GM19395 (cell line): ENCODE data around the gene JAKMIP3.

ENCODE experiments used
- ATAC-seq: cut with Tn5 transposase; IDR thresholded peaks from one replicate; pipeline ENCODE4 v1.9.1; 2021; ENCODE audit warnings: mild to moderate bottlenecking, moderate library complexity; ENCODE audit not compliant: unreplicated experiment

The JAKMIP3 gene

GRCh38 chr10:132097609-132098377 lies 32.0 kb downstream of the JAKMIP3 start:
- ATAC-seq: no peak

- ATAC-seq: no peak
These were observed 33.0 kb downstream of the JAKMIP3 start for GRCh38 chr10:132098539-132099388.

GRCh38 chr10:132099389-132100090 lies 33.8 kb downstream of the JAKMIP3 start:
- ATAC-seq: no peak

GRCh38 chr10:132100091-132100481 lies 34.3 kb downstream of the JAKMIP3 start:
- no peak for ATAC-seq

- no peak for ATAC-seq
These were observed 35.0 kb downstream of the JAKMIP3 start for GRCh38 chr10:132100556-132101349.

- no peak for ATAC-seq
These were observed 35.8 kb downstream of the JAKMIP3 start for GRCh38 chr10:132101529-132101928.

- ATAC-seq: no peak
These were observed 36.4 kb downstream of the JAKMIP3 start for GRCh38 chr10:132102071-132102716.

GRCh38 chr10:132102717-132103110 lies 37.0 kb downstream of the JAKMIP3 start:
- no peak for ATAC-seq

GRCh38 chr10:132103116-132103910 lies 37.6 kb downstream of the JAKMIP3 start:
- ATAC-seq: no peak

- no peak for ATAC-seq
These were observed 38.3 kb downstream of the JAKMIP3 start for GRCh38 chr10:132104062-132104461.

- no peak for ATAC-seq
These were observed 38.9 kb downstream of the JAKMIP3 start for GRCh38 chr10:132104471-132105301.

- no peak for ATAC-seq
These were observed 39.7 kb downstream of the JAKMIP3 start for GRCh38 chr10:132105302-132105995.

GRCh38 chr10:132106431-132106830 lies 40.7 kb downstream of the JAKMIP3 start:
- ATAC-seq: no peak

GRCh38 chr10:132107186-132107948 lies 41.6 kb downstream of the JAKMIP3 start:
- no peak for ATAC-seq

- no peak for ATAC-seq
These were observed 42.5 kb downstream of the JAKMIP3 start for GRCh38 chr10:132107949-132108877.
